Heart left ventricle (tissue), 16 donors: Measurements from ENCODE around the gene HSD17B1. TPM values are rescaled to one million over a fixed set of nuclear protein-coding genes. Genes with fewer than 3 reads are reported as not detected.

Experiments
- ATAC-seq, 4 donors: fragments of 200-7000 bp; cut with Tn5 transposase; one replicate each; pipeline ENCODE4 v1.9.1; 2020 to 2022; ENCODE audit warnings: moderate library complexity in 4 of 4, mild to moderate bottlenecking in 3 of 4, moderate number of reproducible peaks in 1 of 4
- DNase-seq, 5 donors: peaks; one replicate each; pipeline ENCODE4 v3.0.0-alpha.2; 2020
- H3K27ac ChIP-seq, 12 donors: fragments of 200-600 bp; sonication (generic) in 4 of 12; one replicate each; pipeline versions ENCODE4 v1.5.0 to v1.8.0; 2016 to 2022; ENCODE audit warnings: mild to moderate bottlenecking in 2 of 12
- H3K27me3 ChIP-seq, 9 donors: fragments of 200-600 bp; sonication (generic) in 2 of 9; one replicate each; pipeline versions ENCODE4 v1.5.1 to v1.8.0; 2016 to 2022; ENCODE audit warnings: mild to moderate bottlenecking in 3 of 9
- H3K36me3 ChIP-seq, 9 donors: fragments of 200-600 bp; sonication (generic) in 2 of 9; one replicate each; pipeline versions ENCODE4 v1.5.0 to v1.8.0; 2018 to 2022; ENCODE audit warnings: mild to moderate bottlenecking in 2 of 9
- H3K4me1 ChIP-seq, 12 donors: fragments of 200-600 bp; sonication (generic) in 4 of 12; one replicate each; pipeline versions ENCODE4 v1.5.0 to v1.8.0; 2016 to 2022; ENCODE audit warnings: mild to moderate bottlenecking in 3 of 12
- H3K4me3 ChIP-seq, 12 donors: fragments of 200-600 bp; sonication (generic) in 4 of 12; one replicate each; pipeline versions ENCODE4 v1.5.0 to v1.8.0; 2017 to 2022; ENCODE audit warnings: mild to moderate bottlenecking in 9 of 12, moderate library complexity in 4 of 12
- H3K9me3 ChIP-seq, 12 donors: fragments of 200-600 bp; sonication (generic) in 4 of 12; one replicate each; pipeline versions ENCODE4 v1.5.0 to v1.8.0; 2016 to 2022; ENCODE audit warnings: mild to moderate bottlenecking in 1 of 12
- POLR2A ChIP-seq, 2 donors: fragments of 450-650 bp; IDR thresholded peaks; one replicate each; pipeline ENCODE4 v1.6.1; 2017; ENCODE audit warnings: antibody characterized with exemption in 2 of 2, mild to moderate bottlenecking in 2 of 2, moderate library complexity in 2 of 2
- WGBS, 4 donors: extraction: QIAGEN DNeasy Blood & Tissue Kit in 2 of 4; methylation state at CpG; one replicate each; pipeline versions ENCODE4 v1.1.5 to v1.1.7; 2013 to 2018; 5-methylcytosine and 5-hydroxymethylcytosine counted together
- intact Hi-C, 10 donors: fragments of 100-400 bp; cut with DNase I; formaldehyde crosslinking; loops; one replicate each; pipeline versions ENCODE4 v1.11.1 to v1.14.2; 2022
- polyA plus RNA-seq, 2 donors: library from polyadenylated mRNA; stranded (reverse); fragments of 200-250 nt; gene quantifications; one replicate each; pipeline ENCODE4 v1.2.3, GENCODE V29; 2013
- total RNA-seq, 9 donors: library from RNA; depleted of rRNA in 2 of 9; stranded (reverse); fragments of >200 nt in 2 of 9; fragmentation: NEBNext Ultra II Directional in 3 of 9; extraction: Animal tissue kit (Norgen Biotek cat#: 25700) in 3 of 9; gene quantifications; one replicate each; pipeline versions ENCODE4 v1.1.0 to v1.2.4, GENCODE V29; 2016 to 2023
- TF ChIP-seq, protein P1 (sequence below), 12 donors: fragments of 200-600 bp; sonication (generic) in 4 of 12; IDR thresholded peaks; one replicate each; pipeline versions ENCODE4 v1.5.0 to v1.8.0; 2018 to 2022; ENCODE audit warnings: antibody characterized with exemption in 12 of 12, mild to moderate bottlenecking in 5 of 12
- donor health status: ischemic (EF 13 %, LVEDD 7.1; RV severe dilation, severe dysfunction).
- donor health status: healthy with polysubstance abuse.
- donor health status: DM: no; HTN: yes; CAD: no.
- donor health status: DM: no; HTN: no; CAD: no.
- donor health status: ischemic (EF 25% LVEDD 6.9; RV normal size, moderate dysfunction).
- donor health status: ischemic (EF 25% LVEDD 5.7; RV mildly dilated, moderate dysfunction).
- donor health status: healthy.
- donor health status: DM: yes; HTN: yes; CAD: no.
- donor health status: ischemic (EF 35%, LVEDD 5.7; RV mildly dilated, moderate dysfunction).
- donor health status: nonischemic (EF 11% LVEDD 7.7; RV severe dilation, severe dysfunction).
- donor health status: DM: yes; HTN: yes; CAD: no.
- donor health status: PGD.
- donor health status: ischemic (EF 29% LVEDD 5.4; RV normal size, mild dysfunction).
- donor health status: nonischemic (EF 23%, LVEDD 6.1; RV moderate dilation, normal function).

HSD17B1 gene
- total and polyA plus RNA-seq, 11 donors = 0.32 to 1.8 (median 1.1) TPM; not detected in 1

DNA sequence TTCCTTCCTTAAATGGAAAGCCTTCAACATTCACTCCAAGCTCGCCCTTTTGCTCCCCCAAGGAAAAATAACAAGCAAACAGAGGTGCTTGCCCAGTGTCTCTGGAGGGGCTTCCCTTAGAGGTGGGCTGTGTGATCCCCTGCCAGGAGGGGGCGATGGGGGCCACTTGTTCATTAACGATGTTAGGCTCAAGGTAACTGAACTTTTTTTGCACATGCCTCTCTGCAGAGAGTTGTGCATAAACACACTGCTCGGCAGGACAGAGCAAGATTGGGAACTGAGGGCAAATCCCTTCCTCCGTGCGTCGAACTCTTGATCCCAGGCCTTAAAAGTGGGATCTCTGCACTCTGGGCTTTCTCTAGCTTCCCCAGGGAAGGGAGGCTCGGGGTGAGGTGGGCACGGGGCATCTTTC is 32.2 kb upstream of the HSD17B1 start:
- WGBS, 4 donors = 31 to 50% (median 40%) methylated on average over 9 of the region's 9 CpGs
- no peaks in the 10 kb centered on the region for H3K27me3 ChIP-seq
- intact Hi-C loops = loop anchor here in 4 of 10 donors (5.0 to 10.0 kb wide), 3 partner anchors 96 to 208 kb away; partner anchors contain the start of gene CAVIN1 (in 4 of the 4)
- ATAC-seq (peak in 1 of 4 donors; percentile 1), DNase-seq (peak in 2 of 5 donors; percentile 25 to 53)
- TF ChIP-seq POLR2A (IDR thresholded peaks at IDR 0.05) = no peak
- TF ChIP-seq, protein P1, sequence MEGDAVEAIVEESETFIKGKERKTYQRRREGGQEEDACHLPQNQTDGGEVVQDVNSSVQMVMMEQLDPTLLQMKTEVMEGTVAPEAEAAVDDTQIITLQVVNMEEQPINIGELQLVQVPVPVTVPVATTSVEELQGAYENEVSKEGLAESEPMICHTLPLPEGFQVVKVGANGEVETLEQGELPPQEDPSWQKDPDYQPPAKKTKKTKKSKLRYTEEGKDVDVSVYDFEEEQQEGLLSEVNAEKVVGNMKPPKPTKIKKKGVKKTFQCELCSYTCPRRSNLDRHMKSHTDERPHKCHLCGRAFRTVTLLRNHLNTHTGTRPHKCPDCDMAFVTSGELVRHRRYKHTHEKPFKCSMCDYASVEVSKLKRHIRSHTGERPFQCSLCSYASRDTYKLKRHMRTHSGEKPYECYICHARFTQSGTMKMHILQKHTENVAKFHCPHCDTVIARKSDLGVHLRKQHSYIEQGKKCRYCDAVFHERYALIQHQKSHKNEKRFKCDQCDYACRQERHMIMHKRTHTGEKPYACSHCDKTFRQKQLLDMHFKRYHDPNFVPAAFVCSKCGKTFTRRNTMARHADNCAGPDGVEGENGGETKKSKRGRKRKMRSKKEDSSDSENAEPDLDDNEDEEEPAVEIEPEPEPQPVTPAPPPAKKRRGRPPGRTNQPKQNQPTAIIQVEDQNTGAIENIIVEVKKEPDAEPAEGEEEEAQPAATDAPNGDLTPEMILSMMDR (IDR thresholded peaks at IDR 0.05) = peak in 6 of 12 donors; percentile 14 to 42 (median 33)
- peaks cover 0 to 38% (median 12%) of the 10 kb centered on the region in 9 donors for H3K36me3 ChIP-seq
- H3K9me3 ChIP-seq = no peaks in the 10 kb centered on the region
- peak overlapping the region in 3 of 12 donors; percentile 3 to 15 (median 13) for H3K4me3 ChIP-seq
- peaks cover 23 to 88% (median 75%) of the 10 kb centered on the region in 12 donors for H3K4me1 ChIP-seq
- H3K27ac ChIP-seq = peak overlapping the region; percentile 84 to 97 (median 92)

DNA sequence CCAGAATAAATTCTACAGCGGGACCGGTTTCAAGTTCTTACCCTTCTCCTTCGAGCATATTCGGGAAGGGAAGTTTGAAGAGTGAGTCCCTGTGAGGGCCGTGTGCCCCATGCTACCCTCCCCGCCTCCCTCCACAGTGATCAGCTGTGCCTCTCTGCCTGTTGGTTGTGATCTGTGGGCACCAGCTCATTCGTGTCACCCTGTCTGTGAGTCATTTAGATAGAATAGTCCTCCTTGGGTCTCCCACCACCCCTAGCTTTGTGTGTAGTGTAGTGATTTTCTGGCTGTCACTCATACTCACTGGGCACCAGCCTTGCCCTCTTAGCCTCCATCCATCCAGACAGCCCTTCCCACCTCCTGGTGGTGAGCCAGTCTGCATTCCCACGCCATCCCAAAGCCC is 31.7 kb upstream of the HSD17B1 start:
- Histone ChIP-seq H3K9me3 (no peaks in the 10 kb centered on the region), H3K4me3 (peak overlapping the region in 2 of 12 donors; percentile 13 to 15), H3K4me1 (peaks cover 23 to 91% (median 77%) of the 10 kb centered on the region in 12 donors), H3K27me3 (no peaks in the 10 kb centered on the region), H3K27ac (peak overlapping the region; percentile 84 to 97 (median 92)), H3K36me3 (peaks cover 0 to 33% (median 8%) of the 10 kb centered on the region in 9 donors)
- TF ChIP-seq POLR2A (IDR thresholded peaks at IDR 0.05) = no peak
- TF ChIP-seq, protein P1 (IDR thresholded peaks at IDR 0.05) = no peak
- intact Hi-C loops = loop anchor here in 4 of 10 donors (5.0 to 10.0 kb wide), 3 partner anchors 96 to 209 kb away; partner anchors contain the start of gene CAVIN1 (in 4 of the 4)
- ATAC-seq (no peak), DNase-seq (no peak)
- 53 to 65% (median 61%) methylated on average over 8 of the region's 8 CpGs for WGBS, 4 donors

DNA sequence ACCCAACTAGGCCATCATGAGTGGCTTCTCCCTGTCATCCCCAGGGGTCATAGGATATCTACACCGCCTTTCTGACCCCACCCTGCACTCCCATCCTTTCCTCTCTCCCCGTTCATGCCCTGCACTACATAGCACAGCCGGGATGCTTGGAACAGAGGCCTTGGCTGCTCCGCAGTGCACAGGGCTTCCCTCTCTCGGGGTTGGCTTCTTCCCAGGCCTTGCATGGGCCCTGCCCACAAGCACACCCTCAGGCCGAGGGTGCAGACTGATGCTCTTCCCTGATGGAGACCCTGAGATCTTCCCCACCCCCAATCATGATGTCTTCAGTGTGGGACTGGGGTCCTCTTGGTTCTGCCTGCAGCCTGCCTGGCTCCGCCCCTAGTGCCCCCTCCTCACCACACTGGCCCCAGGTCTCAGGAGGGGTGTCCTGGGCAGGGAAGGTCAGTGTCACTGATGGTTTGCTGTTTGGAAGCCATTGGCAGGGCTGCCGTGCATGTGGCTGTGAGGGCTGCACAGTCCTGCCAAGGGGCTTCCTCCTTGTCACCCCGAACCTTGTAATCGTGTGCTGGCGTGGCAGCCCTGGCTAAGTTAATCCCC is 31.0 kb upstream of the HSD17B1 start:
- peaks cover 23 to 91% (median 77%) of the 10 kb centered on the region in 12 donors for H3K4me1 ChIP-seq
- intact Hi-C loops = loop anchor here in 4 of 10 donors (2.0 to 10.0 kb wide), 4 partner anchors 97 to 209 kb away; partner anchors contain the start of gene CAVIN1 (in 4 of the 4)
- DNase-seq (no peak), ATAC-seq (no peak)
- TF ChIP-seq POLR2A (IDR thresholded peaks at IDR 0.05) = no peak
- TF ChIP-seq, protein P1 (IDR thresholded peaks at IDR 0.05) = no peak
- peaks cover 0 to 30% (median 2%) of the 10 kb centered on the region in 9 donors for H3K36me3 ChIP-seq
- H3K9me3 ChIP-seq = no peaks in the 10 kb centered on the region
- 48 to 66% (median 56%) methylated on average over 7 to 11 of the region's 11 CpGs for WGBS, 4 donors
- H3K4me3 ChIP-seq = no peak overlapping the region
- H3K27ac ChIP-seq = peak overlapping the region; percentile 84 to 97 (median 92)
- H3K27me3 ChIP-seq = no peaks in the 10 kb centered on the region

DNA sequence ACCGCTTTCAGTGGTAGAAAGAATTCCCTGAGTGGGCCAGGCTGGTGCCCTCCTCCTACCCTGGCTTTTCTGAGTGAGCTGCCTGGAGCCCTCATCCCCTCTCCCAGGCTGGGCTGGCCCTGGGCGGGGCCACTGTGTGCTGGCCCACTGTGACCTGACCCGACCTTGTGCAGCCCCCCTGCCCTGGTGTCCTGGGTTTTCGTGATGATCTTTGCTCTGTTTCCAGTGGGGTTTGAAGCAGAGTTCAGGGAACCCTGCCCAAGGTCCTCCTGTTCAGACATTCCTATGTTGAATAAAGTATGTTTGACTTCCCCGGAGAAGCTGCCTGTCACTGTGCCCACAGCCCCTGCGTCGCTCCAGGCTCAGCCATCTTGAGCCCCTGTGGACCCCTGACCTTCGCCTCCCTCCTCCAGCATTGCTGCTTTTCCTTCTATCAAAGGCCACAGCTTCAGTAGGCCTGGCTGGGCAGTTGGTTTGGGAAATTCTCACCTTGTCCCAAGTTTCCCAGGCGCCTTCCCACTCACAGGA is 30.4 kb upstream of the HSD17B1 start:
- Histone ChIP-seq H3K9me3 (no peaks in the 10 kb centered on the region), H3K27me3 (no peaks in the 10 kb centered on the region), H3K4me3 (no peak overlapping the region), H3K27ac (peak overlapping the region in 11 of 12 donors; percentile 84 to 97 (median 91)), H3K36me3 (peaks cover 0 to 30% (median 0%) of the 10 kb centered on the region in 9 donors), H3K4me1 (peaks cover 19 to 90% (median 77%) of the 10 kb centered on the region in 12 donors)
- TF ChIP-seq, protein P1 (IDR thresholded peaks at IDR 0.05) = no peak
- no peak for TF ChIP-seq POLR2A (IDR thresholded peaks at IDR 0.05)
- ATAC-seq (no peak), DNase-seq (no peak)
- intact Hi-C loops = loop anchor here in 4 of 10 donors (2.0 to 10.0 kb wide), 4 partner anchors 98 to 210 kb away; partner anchors contain the start of gene CAVIN1 (in 4 of the 4)
- WGBS, 4 donors = 63 to 81% (median 71%) methylated on average over 6 to 9 of the region's 9 CpGs
